ENCODE data around the gene ATG7.

ATG7 gene

GRCh38 chr3:11384074-11384473, 111.9 kb downstream of the ATG7 start:
- Mint-ChIP-seq H3K27ac (no peak overlapping the region), H3K9me3 (no peaks in the 10 kb centered on the region), H3K36me3 (ENCODE audit: low read depth) (no peaks in the 10 kb centered on the region), H3K27me3 (ENCODE audit: low read depth) (no peaks in the 10 kb centered on the region), H3K4me3 (no peak overlapping the region), H3K4me1 (ENCODE audit: low read depth) (no peaks in the 10 kb centered on the region)
- DNase-seq (ENCODE audit: low spot score), result no peak

GRCh38 chr3:11385326-11385725, 113.1 kb downstream of the ATG7 start:
- peaks cover under 1% of the 10 kb centered on the region for H3K36me3 Mint-ChIP-seq (ENCODE audit: low read depth)
- H3K4me3 Mint-ChIP-seq, result no peak overlapping the region
- no peaks in the 10 kb centered on the region for H3K9me3 Mint-ChIP-seq
- H3K27ac Mint-ChIP-seq, result no peak overlapping the region
- no peaks in the 10 kb centered on the region for H3K27me3 Mint-ChIP-seq (ENCODE audit: low read depth)
- no peak for DNase-seq (ENCODE audit: low spot score)
- no peaks in the 10 kb centered on the region for H3K4me1 Mint-ChIP-seq (ENCODE audit: low read depth)

GRCh38 chr3:11385891-11386290, 113.7 kb downstream of the ATG7 start:
- no peak overlapping the region for H3K27ac Mint-ChIP-seq

GRCh38 chr3:11386465-11387113, 114.4 kb downstream of the ATG7 start:
- Mint-ChIP-seq H3K4me1 (ENCODE audit: low read depth) (no peaks in the 10 kb centered on the region), H3K27me3 (ENCODE audit: low read depth) (no peaks in the 10 kb centered on the region), H3K4me3 (no peak overlapping the region), H3K27ac (no peak overlapping the region), H3K36me3 (ENCODE audit: low read depth) (peaks cover 5% of the 10 kb centered on the region), H3K9me3 (no peaks in the 10 kb centered on the region)
- DNase-seq (ENCODE audit: low spot score), result no peak

More at GRCh38 chr3:11385891-11386290, 113.7 kb downstream of the ATG7 start:
- no peak overlapping the region for H3K4me3 Mint-ChIP-seq
- H3K9me3 Mint-ChIP-seq, result no peaks in the 10 kb centered on the region
- H3K27me3 Mint-ChIP-seq (ENCODE audit: low read depth), result no peaks in the 10 kb centered on the region
- no peaks in the 10 kb centered on the region for H3K4me1 Mint-ChIP-seq (ENCODE audit: low read depth)
- DNase-seq (ENCODE audit: low spot score), result no peak
- peaks cover 5% of the 10 kb centered on the region for H3K36me3 Mint-ChIP-seq (ENCODE audit: low read depth)

- Mint-ChIP-seq H3K27me3 (ENCODE audit: low read depth) (no peaks in the 10 kb centered on the region), H3K4me3 (no peak overlapping the region), H3K27ac (no peak overlapping the region), H3K36me3 (ENCODE audit: low read depth) (peaks cover 5% of the 10 kb centered on the region), H3K4me1 (ENCODE audit: low read depth) (peaks cover 5% of the 10 kb centered on the region), H3K9me3 (no peaks in the 10 kb centered on the region)
- DNase-seq (ENCODE audit: low spot score), result no peak
Observed at GRCh38 chr3:11389386-11390268, 117.4 kb downstream of the ATG7 start.

GRCh38 chr3:11390411-11391131, 118.4 kb downstream of the ATG7 start:
- H3K27me3 Mint-ChIP-seq (ENCODE audit: low read depth), result no peaks in the 10 kb centered on the region
- no peak for DNase-seq (ENCODE audit: low spot score)
- H3K9me3 Mint-ChIP-seq, result no peaks in the 10 kb centered on the region
- H3K4me3 Mint-ChIP-seq, result no peak overlapping the region
- H3K36me3 Mint-ChIP-seq (ENCODE audit: low read depth), result peaks cover 8% of the 10 kb centered on the region
- H3K27ac Mint-ChIP-seq, result no peak overlapping the region
- H3K4me1 Mint-ChIP-seq (ENCODE audit: low read depth), result peaks cover 5% of the 10 kb centered on the region

GRCh38 chr3:11391174-11391879, 119.1 kb downstream of the ATG7 start:
- Mint-ChIP-seq H3K4me3 (no peak overlapping the region), H3K27me3 (ENCODE audit: low read depth) (no peaks in the 10 kb centered on the region), H3K36me3 (ENCODE audit: low read depth) (peaks cover 8% of the 10 kb centered on the region), H3K4me1 (ENCODE audit: low read depth) (peaks cover 5% of the 10 kb centered on the region), H3K9me3 (no peaks in the 10 kb centered on the region), H3K27ac (no peak overlapping the region)
- DNase-seq (ENCODE audit: low spot score), result no peak

GRCh38 chr3:11392014-11392859, 120.0 kb downstream of the ATG7 start:
- peaks cover 8% of the 10 kb centered on the region for H3K36me3 Mint-ChIP-seq (ENCODE audit: low read depth)
- no peak overlapping the region for H3K27ac Mint-ChIP-seq
- no peak overlapping the region for H3K4me3 Mint-ChIP-seq
- peaks cover 5% of the 10 kb centered on the region for H3K4me1 Mint-ChIP-seq (ENCODE audit: low read depth)
- H3K9me3 Mint-ChIP-seq, result no peaks in the 10 kb centered on the region
- no peak for DNase-seq (ENCODE audit: low spot score)
- H3K27me3 Mint-ChIP-seq (ENCODE audit: low read depth), result no peaks in the 10 kb centered on the region

GRCh38 chr3:11392860-11393114, 120.6 kb downstream of the ATG7 start:
- Mint-ChIP-seq H3K27me3 (ENCODE audit: low read depth) (no peaks in the 10 kb centered on the region), H3K36me3 (ENCODE audit: low read depth) (peaks cover 8% of the 10 kb centered on the region), H3K4me3 (no peak overlapping the region), H3K9me3 (no peaks in the 10 kb centered on the region), H3K27ac (no peak overlapping the region), H3K4me1 (ENCODE audit: low read depth) (peaks cover 5% of the 10 kb centered on the region)
- DNase-seq (ENCODE audit: low spot score), result no peak

- no peak overlapping the region for H3K27ac Mint-ChIP-seq
- no peaks in the 10 kb centered on the region for H3K27me3 Mint-ChIP-seq (ENCODE audit: low read depth)
- H3K4me3 Mint-ChIP-seq, result no peak overlapping the region
- H3K9me3 Mint-ChIP-seq, result no peaks in the 10 kb centered on the region
- H3K4me1 Mint-ChIP-seq (ENCODE audit: low read depth), result peaks cover 5% of the 10 kb centered on the region
- no peak for DNase-seq (ENCODE audit: low spot score)
- H3K36me3 Mint-ChIP-seq (ENCODE audit: low read depth), result peaks cover 8% of the 10 kb centered on the region
Observed at GRCh38 chr3:11393401-11393800, 121.2 kb downstream of the ATG7 start.

- DNase-seq (ENCODE audit: low spot score), result no peak
- peaks cover 5% of the 10 kb centered on the region for H3K4me1 Mint-ChIP-seq (ENCODE audit: low read depth)
- H3K27me3 Mint-ChIP-seq (ENCODE audit: low read depth), result no peaks in the 10 kb centered on the region
- peaks cover 8% of the 10 kb centered on the region for H3K36me3 Mint-ChIP-seq (ENCODE audit: low read depth)
- H3K9me3 Mint-ChIP-seq, result no peaks in the 10 kb centered on the region
- H3K27ac Mint-ChIP-seq, result no peak overlapping the region
- H3K4me3 Mint-ChIP-seq, result no peak overlapping the region
Observed at GRCh38 chr3:11394392-11394791, 122.2 kb downstream of the ATG7 start.

GRCh38 chr3:11400213-11400612, 128.0 kb downstream of the ATG7 start:
- Mint-ChIP-seq H3K9me3 (no peaks in the 10 kb centered on the region), H3K4me1 (ENCODE audit: low read depth) (peaks cover 1% of the 10 kb centered on the region), H3K36me3 (ENCODE audit: low read depth) (peaks cover 15% of the 10 kb centered on the region), H3K27ac (no peak overlapping the region), H3K4me3 (no peak overlapping the region), H3K27me3 (ENCODE audit: low read depth) (no peaks in the 10 kb centered on the region)
- no peak for DNase-seq (ENCODE audit: low spot score)

- Mint-ChIP-seq H3K27me3 (ENCODE audit: low read depth) (no peaks in the 10 kb centered on the region), H3K27ac (no peak overlapping the region), H3K4me3 (no peak overlapping the region), H3K4me1 (ENCODE audit: low read depth) (peaks cover 1% of the 10 kb centered on the region), H3K36me3 (ENCODE audit: low read depth) (peaks cover 23% of the 10 kb centered on the region), H3K9me3 (peaks cover 2% of the 10 kb centered on the region)
- DNase-seq (ENCODE audit: low spot score), result no peak
Observed at GRCh38 chr3:11401434-11401833, 129.2 kb downstream of the ATG7 start.
